C1 segment of cervical spinal cord (tissue), 14 donors: Measurements from ENCODE around the gene SPECC1.
A peak's percentile ranks its signal among the peaks of the same experiment; 100 is the strongest.
"Not testable (repeated sequence)": the region's sequence is repeated elsewhere in the genome, so short reads cannot be mapped to it uniquely, and the experiment has no call there.

ENCODE experiments used
- DNase-seq, 14 donors: peaks; one replicate each; lab custom pipeline; 2025; lab: John Stamatoyannopoulos, UW

SPECC1 gene

DNA sequence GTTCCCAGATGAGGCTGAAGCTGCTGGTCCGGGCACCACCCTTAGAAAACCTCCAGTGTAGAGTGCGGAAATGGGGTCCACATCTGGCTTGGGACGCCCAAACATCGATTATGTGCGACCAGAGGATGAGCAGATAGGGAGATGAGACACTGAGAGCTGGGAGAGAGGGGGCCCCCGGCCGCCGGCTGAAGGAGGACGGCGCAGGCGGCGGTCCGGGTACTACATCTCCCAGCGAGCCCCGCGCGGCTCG lies 182 bp upstream of the SPECC1 start:
- DNase-seq: peak in 9 of 14 donors; percentile 36 to 86 (median 72)

GRCh38 chr17:20010099-20010863 lies 1.1 kb downstream of the SPECC1 start:
- peak in 10 of 14 donors; percentile 16 to 79 (median 39) for DNase-seq

DNA sequence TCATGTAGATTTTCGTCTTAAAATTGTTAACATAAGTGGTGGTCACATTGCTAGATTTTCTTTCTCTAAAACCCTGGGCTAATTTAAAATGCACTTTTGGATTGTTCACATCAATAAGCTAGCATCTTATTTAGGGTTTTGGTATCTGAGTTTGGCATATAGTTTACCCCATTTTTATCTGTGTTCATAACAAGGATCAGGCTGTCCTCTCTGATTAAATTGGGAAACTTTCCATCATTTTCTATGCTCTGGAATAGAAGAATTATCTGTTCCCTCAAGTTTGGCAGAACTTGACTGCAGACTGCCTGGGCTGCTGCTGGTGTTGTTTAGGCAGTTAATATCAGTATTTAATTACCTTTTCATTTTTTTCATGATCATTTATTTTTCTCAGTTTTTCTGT lies 1.8 kb downstream of the SPECC1 start:
- no peak for DNase-seq

DNA sequence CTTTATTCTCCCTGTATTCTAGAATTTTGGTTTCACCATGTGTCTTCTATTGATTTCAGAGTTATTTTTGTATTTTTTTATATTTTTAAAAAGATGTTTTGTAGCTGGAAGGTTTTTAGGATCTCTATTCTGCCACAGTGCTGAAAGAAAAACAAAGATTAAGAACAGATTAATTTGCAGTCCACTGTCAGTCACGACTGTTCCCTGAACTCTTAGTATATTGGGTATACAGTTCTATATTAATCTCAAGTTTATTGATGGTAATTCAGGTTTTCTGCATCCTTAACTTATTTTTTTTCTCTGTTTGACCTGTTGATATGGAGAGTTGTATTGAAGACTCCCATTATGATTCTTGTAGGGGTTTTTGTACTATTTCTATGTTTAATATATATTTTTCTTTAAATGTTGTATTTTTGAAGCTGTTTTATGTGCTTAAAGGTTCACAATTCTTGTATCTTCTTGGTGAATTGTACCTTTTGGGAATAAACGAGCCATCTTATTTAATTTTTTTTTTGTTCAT lies 2.9 kb downstream of the SPECC1 start:
- no peak for DNase-seq

- DNase-seq: not testable (repeated sequence)
Observed at GRCh38 chr17:20016475-20016992, 7.4 kb downstream of the SPECC1 start.

GRCh38 chr17:20022701-20023100 lies 13.5 kb downstream of the SPECC1 start:
- no peak for DNase-seq

- DNase-seq: no peak
Observed at GRCh38 chr17:20026960-20027359, 17.8 kb downstream of the SPECC1 start.

- DNase-seq: no peak
Observed at GRCh38 chr17:20028443-20028842, 19.3 kb downstream of the SPECC1 start.

DNA sequence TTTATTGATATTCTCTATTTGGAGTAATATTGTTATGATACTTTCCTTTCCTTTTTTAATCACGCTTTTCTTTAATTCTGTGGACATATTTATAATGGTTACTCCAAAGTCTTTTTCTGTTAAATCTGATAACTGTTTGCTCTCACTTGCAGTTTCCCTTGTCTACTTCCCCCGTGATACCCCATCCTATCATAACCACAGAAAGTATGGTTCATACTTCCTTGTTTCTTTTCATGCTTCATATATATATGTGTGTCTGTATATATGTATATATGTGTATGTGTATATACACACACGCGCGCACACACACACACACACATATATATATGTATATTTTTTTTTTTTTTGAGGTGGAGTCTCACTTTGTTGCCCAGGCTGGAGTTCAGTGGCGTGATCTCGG lies 23.5 kb downstream of the SPECC1 start:
- no peak for DNase-seq

DNA sequence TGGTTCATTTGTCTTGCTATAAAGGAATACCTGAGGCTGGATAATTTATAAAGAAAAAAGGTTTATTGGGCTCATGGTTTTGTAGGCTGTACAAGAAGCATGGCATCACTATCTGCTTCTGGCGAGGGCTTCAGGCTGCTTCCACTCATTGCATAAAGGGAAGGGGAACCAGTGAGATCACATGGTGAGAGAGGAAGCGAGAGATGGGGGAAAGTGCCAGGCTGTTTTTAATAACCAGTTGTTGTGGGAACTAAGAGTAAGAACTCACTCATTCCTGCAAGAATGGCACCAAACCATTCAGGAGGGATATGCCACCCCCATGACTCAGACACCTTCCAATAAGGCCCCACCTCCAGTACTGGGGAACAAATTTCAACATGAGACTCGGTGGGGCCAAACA lies 24.3 kb downstream of the SPECC1 start:
- no peak for DNase-seq

- DNase-seq: no peak
Observed at GRCh38 chr17:20035501-20035900, 26.3 kb downstream of the SPECC1 start.

DNA sequence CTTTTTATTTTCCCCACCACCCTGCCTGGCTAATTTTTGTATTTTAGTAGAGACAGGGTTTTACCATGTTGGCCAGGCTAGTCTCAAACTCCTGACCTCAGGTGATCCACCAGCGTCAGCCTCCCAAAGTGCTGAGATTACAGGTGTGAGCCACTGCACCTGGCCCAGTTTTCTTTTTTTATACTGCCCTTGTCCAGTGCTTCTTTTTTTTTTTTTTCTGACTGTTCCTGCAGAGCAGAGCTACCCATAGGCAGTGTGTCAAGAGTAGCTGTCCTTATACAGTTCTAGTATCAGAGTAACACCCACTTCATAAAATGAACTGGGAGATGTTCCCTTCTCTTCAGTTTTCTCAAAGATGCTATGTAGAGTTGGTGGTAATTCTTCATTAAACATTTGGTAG lies 28.1 kb downstream of the SPECC1 start:
- DNase-seq: not testable (repeated sequence)

- no peak for DNase-seq
Observed at GRCh38 chr17:20039037-20039436, 29.9 kb downstream of the SPECC1 start.

- no peak for DNase-seq
Observed at GRCh38 chr17:20040216-20040615, 31.1 kb downstream of the SPECC1 start.

GRCh38 chr17:20043021-20043420 lies 33.9 kb downstream of the SPECC1 start:
- no peak for DNase-seq

- DNase-seq: no peak
Observed at GRCh38 chr17:20045476-20045875, 36.3 kb downstream of the SPECC1 start.

DNA sequence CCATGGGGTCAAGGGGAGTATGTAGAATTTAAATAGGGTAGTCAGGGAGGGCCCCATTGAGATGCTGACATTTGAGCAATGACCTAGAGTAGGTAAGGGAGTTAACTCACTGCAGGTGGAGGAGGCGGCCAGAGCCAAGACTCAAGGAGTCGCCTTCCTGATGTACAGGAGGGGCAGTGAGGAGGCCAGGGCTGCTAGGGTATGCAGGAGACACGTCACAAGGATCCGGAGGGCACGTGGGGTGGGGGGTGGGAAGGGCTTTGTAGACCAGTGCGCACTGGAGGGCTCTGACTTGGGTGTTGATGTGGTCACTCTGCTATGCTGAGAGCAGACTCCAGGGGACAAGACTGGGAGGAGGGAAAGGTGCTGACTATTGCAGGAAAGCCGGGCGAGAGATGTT lies 37.5 kb downstream of the SPECC1 start:
- DNase-seq: no peak

GRCh38 chr17:20051624-20052023 lies 42.5 kb downstream of the SPECC1 start:
- DNase-seq: no peak

DNA sequence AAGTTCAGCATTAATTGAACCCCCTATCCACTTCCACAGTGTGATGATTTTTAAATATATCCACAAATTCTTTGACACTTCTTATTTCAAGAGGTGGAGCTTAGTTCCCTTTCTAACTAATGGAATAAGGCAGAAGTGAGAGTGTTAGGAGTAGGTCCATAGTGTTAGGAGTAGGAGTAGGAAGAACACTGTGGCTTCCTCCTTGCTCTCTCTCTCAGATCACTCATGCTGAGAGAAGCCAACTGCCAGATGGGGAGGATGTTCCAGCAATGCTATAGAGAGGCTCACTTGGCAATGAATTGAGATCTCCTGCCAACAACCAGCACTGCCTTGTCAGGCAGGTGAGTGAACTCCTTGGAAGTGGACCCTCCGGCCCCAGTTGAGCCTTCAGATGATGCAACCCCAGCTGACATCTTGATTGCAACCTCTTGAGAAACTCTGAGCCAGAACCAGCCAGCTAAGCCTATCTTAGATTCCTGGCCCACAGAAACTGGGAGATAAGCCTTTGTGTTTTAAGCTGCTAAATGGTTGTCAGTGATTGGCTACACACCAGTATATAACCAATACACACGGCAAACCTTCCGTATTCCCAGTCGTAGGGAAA lies 44.3 kb downstream of the SPECC1 start:
- DNase-seq: no peak

DNA sequence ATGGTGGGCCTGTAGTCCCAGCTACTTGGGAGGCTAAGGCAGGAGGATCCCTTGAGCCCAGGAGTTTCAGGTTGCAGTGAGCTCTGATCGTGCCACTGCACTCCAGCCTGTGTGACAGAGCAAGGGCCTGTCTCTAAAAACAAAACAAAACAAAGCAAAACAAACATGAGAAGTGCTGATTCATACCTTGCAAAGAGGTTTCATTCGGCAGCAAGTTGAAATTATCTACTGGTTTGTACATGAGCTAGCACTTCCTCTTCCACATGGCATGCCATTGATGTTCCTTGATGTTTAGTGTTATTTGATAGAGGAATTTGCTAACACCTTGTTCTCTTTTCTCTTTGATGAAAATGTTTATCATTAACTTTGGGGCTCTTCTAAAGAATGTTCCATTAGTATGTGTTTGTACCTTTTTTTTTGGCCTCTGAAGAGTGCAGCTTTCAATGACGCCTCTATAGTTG lies 50.6 kb downstream of the SPECC1 start:
- no peak for DNase-seq

GRCh38 chr17:20063665-20064648 lies 54.8 kb downstream of the SPECC1 start:
- DNase-seq: peak in 12 of 14 donors; percentile 16 to 94 (median 59)

GRCh38 chr17:20066253-20066652 lies 57.1 kb downstream of the SPECC1 start:
- DNase-seq: peak in 1 of 14 donors; percentile 6
